ENCODE results near the gene SGMS1. TPM values are rescaled to one million over a fixed set of nuclear protein-coding genes. Genes with fewer than 3 reads are reported as not detected.

SGMS1 gene
- polyA plus RNA-seq, 1 of the 3 experiments (the other 2 are of a cell fraction) = 6.3 TPM

GRCh38 chr10:50645236-50645635, 21.5 kb upstream of the SGMS1 start:
- no peaks in the 10 kb centered on the region for H3K4me1 ChIP-seq (ENCODE audit: control insufficient read depth in 1 of 2, insufficient read depth in 2 of 2, low read depth in 1 of 2, low read length in 1 of 2)
- no peaks in the 10 kb centered on the region for H3K9me2 ChIP-seq
- H3K36me3 ChIP-seq (replicated peaks in 1 of 2; ENCODE audit: control insufficient read depth in 1 of 2, insufficient read depth in 2 of 2, low read length in 1 of 2) = no peaks in the 10 kb centered on the region
- H3K4me2 ChIP-seq = no peak overlapping the region
- no peaks in the 10 kb centered on the region for H4K20me1 ChIP-seq (ENCODE audit: insufficient read depth)
- H3K4me3 ChIP-seq (ENCODE audit: low read depth in 2 of 2, low read length in 1 of 2) = no peak overlapping the region
- no peaks in the 10 kb centered on the region for H3K27me3 ChIP-seq (ENCODE audit: insufficient read depth)
- TF ChIP-seq MAX (IDR thresholded peaks at IDR 0.05; ENCODE audit: low read depth) (no peak), USF1 (IDR thresholded peaks at IDR 0.05; ENCODE audit: borderline replicate concordance, low read depth) (no peak), GATA2 (CRISPR knock-in tag; IDR thresholded peaks at IDR 0.05) (no peak), SMC3 (IDR thresholded peaks at IDR 0.05; ENCODE audit: low read depth, low read length) (no peak), MEF2A (IDR thresholded peaks at IDR 0.05; ENCODE audit: borderline replicate concordance, low read depth) (no peak), IRF3 (IDR thresholded peaks at IDR 0.05; ENCODE audit: low read depth, low read length) (no peak), MXI1 (IDR thresholded peaks at IDR 0.05; ENCODE audit: low read depth, low read length) (no peak), RCOR1 (IDR thresholded peaks at IDR 0.05; ENCODE audit: low read length) (no peak), RFX5 (IDR thresholded peaks at IDR 0.05; ENCODE audit: low read length) (no peak), ZBTB33 (IDR thresholded peaks at IDR 0.05; ENCODE audit: borderline replicate concordance, low read depth) (no peak), YY1 (IDR thresholded peaks at IDR 0.05; ENCODE audit: low read depth) (no peak), USF2 (IDR thresholded peaks at IDR 0.05; ENCODE audit: borderline replicate concordance, low read depth, low read length) (no peak), TEAD4 (IDR thresholded peaks at IDR 0.05; ENCODE audit: borderline replicate concordance, insufficient read depth) (no peak), CHD2 (IDR thresholded peaks at IDR 0.05; ENCODE audit: low read length, partially characterized antibody) (no peak), FOXM1 (IDR thresholded peaks at IDR 0.05; ENCODE audit: low read depth) (no peak), TAF1 (IDR thresholded peaks at IDR 0.05; ENCODE audit: borderline replicate concordance, low read depth, low read length) (no peak), TCF12 (IDR thresholded peaks at IDR 0.05) (no peak), JUND (IDR thresholded peaks at IDR 0.05) (no peak), CTCF (IDR thresholded peaks at IDR 0.05) (no peak)
- no peaks in the 10 kb centered on the region for H3K79me2 ChIP-seq (ENCODE audit: insufficient read depth)
- H3K9me3 ChIP-seq = no peaks in the 10 kb centered on the region
- no peak overlapping the region for H2AFZ ChIP-seq (ENCODE audit: low read depth)
- no peak for DNase-seq
- ChIA-PET CTCF (interaction anchor here (0.6 to 1.2 kb wide), 3 partner anchors 8 to 329 kb away, joined by 3 read pairs; no protein-coding TSS in a partner anchor), POLR2A (no interaction called here)
- no peaks in the 10 kb centered on the region for H3F3A ChIP-seq (replicated peaks; ENCODE audit: insufficient read depth)
- no peak overlapping the region for H3K9ac ChIP-seq
- H3K27ac ChIP-seq (ENCODE audit: low read depth in 2 of 2, low read length in 1 of 2) = no peak overlapping the region
